Liver (tissue), 9 donors: ENCODE measurements around the gene COX4I1. TPM values are rescaled to one million over a fixed set of nuclear protein-coding genes. Genes with fewer than 3 reads are reported as not detected.

Source experiments
- DNase-seq: peaks from one replicate; pipeline ENCODE4 v3.0.0-alpha.2; 2017; ENCODE audit warnings: low spot score
- H3K27ac ChIP-seq, 2 donors: one replicate each; pipeline ENCODE4 v1.7.0; 2013; ENCODE audit warnings: inconsistent platforms in 2 of 2, low read length in 2 of 2, control low read depth in 1 of 2, low read depth in 1 of 2, mild to moderate bottlenecking in 1 of 2
- H3K27me3 ChIP-seq, 4 donors: one replicate each; pipeline versions ENCODE4 v1.6.1 to v1.7.0; 2013; ENCODE audit warnings: low read length in 3 of 4, inconsistent platforms in 1 of 4, mild to moderate bottlenecking in 1 of 4, moderate library complexity in 1 of 4; ENCODE audit not compliant: control insufficient read depth in 4 of 4, insufficient read depth in 4 of 4
- H3K36me3 ChIP-seq, 4 donors: one replicate each; pipeline versions ENCODE4 v1.6.1 to v1.7.0; 2013; ENCODE audit warnings: low read length in 3 of 4, mild to moderate bottlenecking in 3 of 4, low read depth in 1 of 4, moderate library complexity in 1 of 4; ENCODE audit not compliant: control insufficient read depth in 4 of 4, insufficient read depth in 3 of 4
- H3K4me1 ChIP-seq, 4 donors: one replicate each; pipeline versions ENCODE4 v1.6.1 to v1.7.0; 2013; ENCODE audit warnings: low read length in 3 of 4, mild to moderate bottlenecking in 3 of 4, moderate library complexity in 1 of 4; ENCODE audit not compliant: control insufficient read depth in 4 of 4, insufficient read depth in 4 of 4
- H3K4me3 ChIP-seq, 3 donors: one replicate each; pipeline versions ENCODE4 v1.6.1 to v1.7.0; 2013; ENCODE audit warnings: low read length in 3 of 3, control low read depth in 1 of 3, low read depth in 1 of 3, mild to moderate bottlenecking in 1 of 3
- H3K9ac ChIP-seq, 2 donors: one replicate each; pipeline ENCODE4 v1.7.0; 2013; ENCODE audit warnings: low read length in 2 of 2, mild to moderate bottlenecking in 2 of 2, moderate library complexity in 2 of 2, control low read depth in 1 of 2, low read depth in 1 of 2
- H3K9me3 ChIP-seq, 4 donors: one replicate each; pipeline versions ENCODE4 v1.6.1 to v1.7.0; 2013; ENCODE audit warnings: low read length in 3 of 4; ENCODE audit not compliant: control insufficient read depth in 4 of 4
- EGR1 ChIP-seq, 2 donors: IDR thresholded peaks; 2 replicates each; pipeline ENCODE4 v1.6.1; 2016 to 2018; ENCODE audit warnings: antibody characterized with exemption in 2 of 2, low read depth in 2 of 2
- GABPA ChIP-seq, 2 donors: IDR thresholded peaks in 1 of 2; conservative IDR thresholded peaks in 1 of 2; 2 replicates each; pipeline ENCODE4 v1.6.1; 2016; ENCODE audit warnings: antibody characterized with exemption in 2 of 2, mild to moderate bottlenecking in 1 of 2, moderate library complexity in 1 of 2
- HNF4A ChIP-seq, 2 donors: conservative IDR thresholded peaks; 2 replicates each; pipeline ENCODE4 v1.6.1; 2016; ENCODE audit warnings: antibody characterized with exemption in 2 of 2, mild to moderate bottlenecking in 2 of 2
- HNF4G ChIP-seq: IDR thresholded peaks from 2 replicates; pipeline ENCODE4 v1.6.1; 2016; ENCODE audit warnings: antibody characterized with exemption
- JUND ChIP-seq, 2 donors: IDR thresholded peaks; 2 replicates each; pipeline ENCODE4 v1.6.1; 2016; ENCODE audit warnings: antibody characterized with exemption in 2 of 2
- NR2F2 ChIP-seq: IDR thresholded peaks from 2 replicates; pipeline ENCODE4 v1.6.1; 2016; ENCODE audit warnings: antibody characterized with exemption
- RAD21 ChIP-seq, 2 donors: IDR thresholded peaks; 2 replicates each; pipeline ENCODE4 v1.6.1; 2016; ENCODE audit warnings: antibody characterized with exemption in 2 of 2, mild to moderate bottlenecking in 2 of 2
- RXRA ChIP-seq, 2 donors: IDR thresholded peaks; 2 replicates each; pipeline ENCODE4 v1.6.1; 2017 to 2018; ENCODE audit warnings: antibody characterized with exemption in 2 of 2, mild to moderate bottlenecking in 1 of 2
- SP1 ChIP-seq: IDR thresholded peaks from 2 replicates; pipeline ENCODE4 v1.6.1; 2018; ENCODE audit warnings: antibody characterized with exemption, mild to moderate bottlenecking
- TAF1 ChIP-seq: conservative IDR thresholded peaks from 2 replicates; pipeline ENCODE4 v1.6.1; 2016; ENCODE audit warnings: antibody characterized with exemption, mild to moderate bottlenecking
- YY1 ChIP-seq: IDR thresholded peaks from 2 replicates; pipeline ENCODE4 v1.6.1; 2016; ENCODE audit warnings: antibody characterized with exemption, mild to moderate bottlenecking
- WGBS: extraction: QIAGEN DNeasy Blood & Tissue Kit; methylation state at CpG from one replicate; pipeline ENCODE4 v1.1.7; 2013; 5-methylcytosine and 5-hydroxymethylcytosine counted together
- polyA plus RNA-seq, 2 donors: library from polyadenylated mRNA; stranded (reverse) in 1 of 2; unstranded in 1 of 2; fragments of 200-250 nt in 1 of 2; fragments of >200 nt in 1 of 2; fragmentation: Nextera tagmentation in 1 of 2; extraction: Ambion mirVana in 1 of 2; gene quantifications; one replicate each; pipeline versions ENCODE4 v1.2.1 to v1.2.3, GENCODE V29; 2013 to 2015
- total RNA-seq, 2 donors: library from RNA; depleted of rRNA; stranded (reverse); fragments of >200 nt; gene quantifications; one replicate each; pipeline ENCODE4 v1.2.3, GENCODE V29; 2014
- TF ChIP-seq, protein P1 (sequence below): IDR thresholded peaks from 2 replicates; pipeline ENCODE4 v1.6.1; 2016; ENCODE audit warnings: antibody characterized with exemption
- TF ChIP-seq, protein P2 (sequence below): IDR thresholded peaks from 2 replicates; pipeline ENCODE4 v1.6.1; 2016; ENCODE audit warnings: antibody characterized with exemption
- TF ChIP-seq, protein P3 (sequence below): IDR thresholded peaks from 2 replicates; pipeline ENCODE4 v1.6.1; 2016; ENCODE audit warnings: antibody characterized with exemption
- TF ChIP-seq, protein P4 (sequence below): IDR thresholded peaks from 2 replicates; pipeline ENCODE4 v1.6.1; 2016; ENCODE audit warnings: antibody characterized with exemption, mild to moderate bottlenecking
- TF ChIP-seq, protein P5 (sequence below): fragments of 150-350 bp; IDR thresholded peaks from 2 replicates; pipeline ENCODE4 v1.5.1; 2017; ENCODE audit warnings: improper control_type of control experiment, low read depth, low read length; ENCODE audit not compliant: missing input control
- donor health status: healthy.
- donor health status: healthy.
- donor health status: healthy.
- donor health status: healthy.
- donor health status: healthy.

The COX4I1 gene
- total and polyA plus RNA-seq, 4 donors, result 186 to 576 (median 331) TPM

DNA sequence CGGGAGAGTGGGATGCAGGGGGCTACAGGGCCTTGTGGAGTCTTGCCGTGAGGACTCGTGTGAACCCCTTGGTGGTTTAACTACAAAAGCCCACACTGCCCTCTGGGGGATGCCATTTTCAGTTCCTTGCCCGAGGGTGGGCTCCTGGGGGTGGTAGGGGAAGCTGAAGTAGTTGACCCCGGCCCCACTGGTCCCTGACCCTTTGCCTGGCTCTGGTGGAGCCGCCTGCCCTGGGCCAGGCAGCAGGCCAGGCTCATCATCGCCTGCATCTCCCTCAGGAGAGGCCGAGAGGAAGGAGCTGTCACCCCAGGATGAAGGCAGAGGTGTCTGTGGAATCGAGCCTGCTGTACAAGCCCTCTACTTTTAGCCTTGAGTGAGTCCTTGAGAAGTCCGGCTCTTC, 10.2 kb downstream of the COX4I1 start:
- Histone ChIP-seq H3K27me3 (no peaks in the 10 kb centered on the region), H3K27ac (no peak overlapping the region), H3K9ac (no peak overlapping the region), H3K4me3 (no peak overlapping the region), H3K4me1 (no peaks in the 10 kb centered on the region), H3K36me3 (peaks cover 5 to 25% (median 22%) of the 10 kb centered on the region in 4 donors), H3K9me3 (no peaks in the 10 kb centered on the region)
- no peak for DNase-seq
- TF ChIP-seq, protein P1, sequence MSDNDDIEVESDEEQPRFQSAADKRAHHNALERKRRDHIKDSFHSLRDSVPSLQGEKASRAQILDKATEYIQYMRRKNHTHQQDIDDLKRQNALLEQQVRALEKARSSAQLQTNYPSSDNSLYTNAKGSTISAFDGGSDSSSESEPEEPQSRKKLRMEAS, result no peak
- TF ChIP-seq, protein P2, sequence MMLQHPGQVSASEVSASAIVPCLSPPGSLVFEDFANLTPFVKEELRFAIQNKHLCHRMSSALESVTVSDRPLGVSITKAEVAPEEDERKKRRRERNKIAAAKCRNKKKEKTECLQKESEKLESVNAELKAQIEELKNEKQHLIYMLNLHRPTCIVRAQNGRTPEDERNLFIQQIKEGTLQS, result no peak
- TF ChIP-seq GABPA (IDR thresholded peaks at IDR 0.05 in 1 of 2, conservative IDR thresholded peaks at IDR 0.05 in 1 of 2) (no peak), RAD21 (IDR thresholded peaks at IDR 0.05) (no peak), RXRA (IDR thresholded peaks at IDR 0.05) (no peak), JUND (IDR thresholded peaks at IDR 0.05) (no peak), SP1 (no peak), EGR1 (IDR thresholded peaks at IDR 0.05; ENCODE audit: low read depth in 2 of 2) (no peak), TAF1 (no peak), HNF4A (conservative IDR thresholded peaks at IDR 0.05) (no peak), NR2F2 (no peak)
- TF ChIP-seq, protein P3, sequence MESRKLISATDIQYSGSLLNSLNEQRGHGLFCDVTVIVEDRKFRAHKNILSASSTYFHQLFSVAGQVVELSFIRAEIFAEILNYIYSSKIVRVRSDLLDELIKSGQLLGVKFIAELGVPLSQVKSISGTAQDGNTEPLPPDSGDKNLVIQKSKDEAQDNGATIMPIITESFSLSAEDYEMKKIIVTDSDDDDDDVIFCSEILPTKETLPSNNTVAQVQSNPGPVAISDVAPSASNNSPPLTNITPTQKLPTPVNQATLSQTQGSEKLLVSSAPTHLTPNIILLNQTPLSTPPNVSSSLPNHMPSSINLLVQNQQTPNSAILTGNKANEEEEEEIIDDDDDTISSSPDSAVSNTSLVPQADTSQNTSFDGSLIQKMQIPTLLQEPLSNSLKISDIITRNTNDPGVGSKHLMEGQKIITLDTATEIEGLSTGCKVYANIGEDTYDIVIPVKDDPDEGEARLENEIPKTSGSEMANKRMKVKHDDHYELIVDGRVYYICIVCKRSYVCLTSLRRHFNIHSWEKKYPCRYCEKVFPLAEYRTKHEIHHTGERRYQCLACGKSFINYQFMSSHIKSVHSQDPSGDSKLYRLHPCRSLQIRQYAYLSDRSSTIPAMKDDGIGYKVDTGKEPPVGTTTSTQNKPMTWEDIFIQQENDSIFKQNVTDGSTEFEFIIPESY, result no peak
- TF ChIP-seq, protein P4, sequence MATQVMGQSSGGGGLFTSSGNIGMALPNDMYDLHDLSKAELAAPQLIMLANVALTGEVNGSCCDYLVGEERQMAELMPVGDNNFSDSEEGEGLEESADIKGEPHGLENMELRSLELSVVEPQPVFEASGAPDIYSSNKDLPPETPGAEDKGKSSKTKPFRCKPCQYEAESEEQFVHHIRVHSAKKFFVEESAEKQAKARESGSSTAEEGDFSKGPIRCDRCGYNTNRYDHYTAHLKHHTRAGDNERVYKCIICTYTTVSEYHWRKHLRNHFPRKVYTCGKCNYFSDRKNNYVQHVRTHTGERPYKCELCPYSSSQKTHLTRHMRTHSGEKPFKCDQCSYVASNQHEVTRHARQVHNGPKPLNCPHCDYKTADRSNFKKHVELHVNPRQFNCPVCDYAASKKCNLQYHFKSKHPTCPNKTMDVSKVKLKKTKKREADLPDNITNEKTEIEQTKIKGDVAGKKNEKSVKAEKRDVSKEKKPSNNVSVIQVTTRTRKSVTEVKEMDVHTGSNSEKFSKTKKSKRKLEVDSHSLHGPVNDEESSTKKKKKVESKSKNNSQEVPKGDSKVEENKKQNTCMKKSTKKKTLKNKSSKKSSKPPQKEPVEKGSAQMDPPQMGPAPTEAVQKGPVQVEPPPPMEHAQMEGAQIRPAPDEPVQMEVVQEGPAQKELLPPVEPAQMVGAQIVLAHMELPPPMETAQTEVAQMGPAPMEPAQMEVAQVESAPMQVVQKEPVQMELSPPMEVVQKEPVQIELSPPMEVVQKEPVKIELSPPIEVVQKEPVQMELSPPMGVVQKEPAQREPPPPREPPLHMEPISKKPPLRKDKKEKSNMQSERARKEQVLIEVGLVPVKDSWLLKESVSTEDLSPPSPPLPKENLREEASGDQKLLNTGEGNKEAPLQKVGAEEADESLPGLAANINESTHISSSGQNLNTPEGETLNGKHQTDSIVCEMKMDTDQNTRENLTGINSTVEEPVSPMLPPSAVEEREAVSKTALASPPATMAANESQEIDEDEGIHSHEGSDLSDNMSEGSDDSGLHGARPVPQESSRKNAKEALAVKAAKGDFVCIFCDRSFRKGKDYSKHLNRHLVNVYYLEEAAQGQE, result no peak
- TF ChIP-seq, protein P5, sequence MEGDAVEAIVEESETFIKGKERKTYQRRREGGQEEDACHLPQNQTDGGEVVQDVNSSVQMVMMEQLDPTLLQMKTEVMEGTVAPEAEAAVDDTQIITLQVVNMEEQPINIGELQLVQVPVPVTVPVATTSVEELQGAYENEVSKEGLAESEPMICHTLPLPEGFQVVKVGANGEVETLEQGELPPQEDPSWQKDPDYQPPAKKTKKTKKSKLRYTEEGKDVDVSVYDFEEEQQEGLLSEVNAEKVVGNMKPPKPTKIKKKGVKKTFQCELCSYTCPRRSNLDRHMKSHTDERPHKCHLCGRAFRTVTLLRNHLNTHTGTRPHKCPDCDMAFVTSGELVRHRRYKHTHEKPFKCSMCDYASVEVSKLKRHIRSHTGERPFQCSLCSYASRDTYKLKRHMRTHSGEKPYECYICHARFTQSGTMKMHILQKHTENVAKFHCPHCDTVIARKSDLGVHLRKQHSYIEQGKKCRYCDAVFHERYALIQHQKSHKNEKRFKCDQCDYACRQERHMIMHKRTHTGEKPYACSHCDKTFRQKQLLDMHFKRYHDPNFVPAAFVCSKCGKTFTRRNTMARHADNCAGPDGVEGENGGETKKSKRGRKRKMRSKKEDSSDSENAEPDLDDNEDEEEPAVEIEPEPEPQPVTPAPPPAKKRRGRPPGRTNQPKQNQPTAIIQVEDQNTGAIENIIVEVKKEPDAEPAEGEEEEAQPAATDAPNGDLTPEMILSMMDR, result no peak
- WGBS, result 81% methylated on average over 10 of the region's 10 CpGs

DNA sequence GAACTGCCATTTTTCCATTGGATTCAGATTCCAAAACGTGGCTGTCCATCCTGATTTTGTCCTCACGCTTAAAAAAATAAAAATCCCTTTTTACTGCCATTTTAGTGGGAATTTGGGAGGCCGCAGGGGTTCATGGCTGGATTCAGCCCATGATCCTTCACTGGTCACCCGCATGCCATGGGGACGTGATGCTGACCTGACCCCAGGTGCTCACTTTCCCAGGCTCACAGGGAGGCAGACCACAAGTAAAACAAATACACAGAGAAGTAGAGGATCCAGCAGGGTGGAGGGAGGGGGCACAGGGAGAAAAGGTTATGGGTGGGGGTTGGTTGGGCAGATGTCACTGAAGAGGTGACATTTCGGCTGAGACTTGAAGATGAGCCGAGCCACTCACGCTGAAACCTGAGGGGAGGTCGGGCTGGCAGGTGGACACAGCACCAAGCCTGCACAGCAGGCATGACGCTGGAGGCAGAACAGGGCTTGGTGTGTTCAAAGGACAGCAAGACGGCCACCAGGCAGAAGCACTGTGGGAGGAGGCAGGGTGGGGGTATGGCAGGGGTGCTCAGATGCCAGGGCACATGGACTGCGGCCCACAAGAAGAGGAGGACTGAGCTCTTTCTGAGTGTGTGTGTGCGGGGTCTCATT, 10.7 kb downstream of the COX4I1 start:
- no peaks in the 10 kb centered on the region for H3K4me1 ChIP-seq
- no peak for TF ChIP-seq GABPA (IDR thresholded peaks at IDR 0.05 in 1 of 2, conservative IDR thresholded peaks at IDR 0.05 in 1 of 2)
- TF ChIP-seq YY1, result no peak
- TF ChIP-seq SP1, result no peak
- TF ChIP-seq, protein P5, result no peak
- TF ChIP-seq, protein P2, result no peak
- no peak for TF ChIP-seq TAF1
- TF ChIP-seq, protein P1, result no peak
- no peak for TF ChIP-seq HNF4G
- 83% methylated on average over 13 of the region's 13 CpGs for WGBS
- peaks cover 5 to 19% (median 18%) of the 10 kb centered on the region in 4 donors for H3K36me3 ChIP-seq
- H3K9ac ChIP-seq, result no peak overlapping the region
- DNase-seq, result no peak
- no peaks in the 10 kb centered on the region for H3K9me3 ChIP-seq
- no peak overlapping the region for H3K4me3 ChIP-seq
- H3K27me3 ChIP-seq, result no peaks in the 10 kb centered on the region
- no peak overlapping the region for H3K27ac ChIP-seq
